Measurements from ENCODE around the gene RPH3AL.
A peak's percentile ranks its signal among the peaks of the same experiment; 100 is the strongest.

RPH3AL gene, protein sequence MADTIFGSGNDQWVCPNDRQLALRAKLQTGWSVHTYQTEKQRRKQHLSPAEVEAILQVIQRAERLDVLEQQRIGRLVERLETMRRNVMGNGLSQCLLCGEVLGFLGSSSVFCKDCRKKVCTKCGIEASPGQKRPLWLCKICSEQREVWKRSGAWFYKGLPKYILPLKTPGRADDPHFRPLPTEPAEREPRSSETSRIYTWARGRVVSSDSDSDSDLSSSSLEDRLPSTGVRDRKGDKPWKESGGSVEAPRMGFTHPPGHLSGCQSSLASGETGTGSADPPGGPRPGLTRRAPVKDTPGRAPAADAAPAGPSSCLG

DNA sequence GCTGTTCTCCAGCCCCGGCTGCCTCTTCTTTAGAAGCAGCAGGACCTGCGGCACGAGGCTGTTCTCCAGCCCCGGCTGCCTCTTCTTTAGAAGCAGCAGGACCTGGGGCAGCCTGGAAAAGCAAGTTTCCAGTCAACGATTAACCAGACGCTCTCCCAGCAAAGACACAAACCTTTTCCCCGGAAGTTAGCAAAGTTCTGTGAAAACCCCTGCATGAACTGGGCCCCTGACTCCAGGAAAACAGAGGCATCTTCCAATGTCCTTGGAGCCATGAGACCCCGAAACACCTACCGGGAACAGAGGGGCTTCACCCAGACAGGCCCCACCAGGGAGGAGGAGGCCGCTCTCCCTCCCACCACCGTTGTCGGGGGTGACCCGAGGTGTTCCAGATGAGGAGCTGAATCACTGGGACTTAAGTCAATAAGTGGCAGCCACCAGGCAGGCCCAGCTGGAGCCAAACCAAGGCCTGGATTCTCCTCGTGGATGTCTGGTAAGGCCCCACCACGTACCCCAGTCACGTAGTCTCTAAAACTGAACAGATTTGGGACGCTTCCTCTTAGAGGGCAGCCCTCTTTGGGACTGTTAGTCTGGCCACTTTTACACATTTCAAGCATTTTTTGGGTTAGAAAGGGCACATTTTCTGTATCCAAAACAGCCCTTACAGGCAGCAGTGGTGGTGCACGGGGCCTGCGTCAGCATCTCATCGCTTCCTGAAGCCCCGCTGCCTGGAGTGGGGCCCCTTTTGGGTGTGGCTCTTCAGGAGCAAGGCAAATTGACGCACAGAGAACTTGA lies at the start of gene RPH3AL:
TSS of gene RPH3AL (minus strand) at position 387 of the 792 bp plus-strand sequence. CDS start 25,264 bp downstream, outside the sequence.
- DNase-seq (ENCODE audit: low read depth): peak; percentile 40

DNA sequence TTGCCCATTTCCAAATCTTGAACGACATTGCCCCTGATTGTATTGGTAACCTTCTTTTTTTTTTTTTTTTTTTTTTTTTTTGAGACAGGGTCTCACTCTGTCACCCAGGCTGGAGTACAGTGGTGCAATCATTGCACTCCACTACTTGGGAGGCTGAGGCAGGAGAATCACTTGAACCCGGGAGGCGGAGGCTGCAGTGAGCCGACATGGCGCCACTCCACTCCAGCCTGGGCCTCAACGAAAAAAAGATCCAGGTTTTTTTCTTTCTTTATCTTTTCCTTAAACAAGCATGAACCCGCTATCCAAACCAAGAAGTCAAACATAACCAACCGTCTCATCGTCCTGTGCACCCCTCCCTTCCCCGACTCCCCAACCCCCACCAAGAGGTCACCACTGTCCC lies 47.6 kb upstream of the RPH3AL start:
- DNase-seq (ENCODE audit: low read depth): no peak

DNA sequence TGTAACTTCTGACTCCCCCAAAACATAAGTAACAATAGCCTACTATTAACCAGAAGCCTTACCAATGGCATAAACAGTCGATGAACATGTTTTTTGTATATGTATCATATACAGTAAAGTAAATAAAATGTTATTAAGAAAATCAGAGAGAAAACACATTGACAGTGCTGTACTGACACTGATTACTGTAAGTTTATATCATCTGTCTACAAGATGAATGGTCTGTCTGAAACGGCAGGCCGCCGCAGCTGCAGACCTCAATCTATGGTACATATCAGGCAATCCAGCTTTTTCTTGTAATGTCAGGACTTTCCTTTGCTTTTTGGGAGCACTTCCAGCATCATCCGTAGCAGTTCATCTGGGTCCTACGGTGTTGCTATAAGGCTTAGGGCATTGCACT lies 44.2 kb upstream of the RPH3AL start:
- no peak for DNase-seq (ENCODE audit: low read depth)

DNA sequence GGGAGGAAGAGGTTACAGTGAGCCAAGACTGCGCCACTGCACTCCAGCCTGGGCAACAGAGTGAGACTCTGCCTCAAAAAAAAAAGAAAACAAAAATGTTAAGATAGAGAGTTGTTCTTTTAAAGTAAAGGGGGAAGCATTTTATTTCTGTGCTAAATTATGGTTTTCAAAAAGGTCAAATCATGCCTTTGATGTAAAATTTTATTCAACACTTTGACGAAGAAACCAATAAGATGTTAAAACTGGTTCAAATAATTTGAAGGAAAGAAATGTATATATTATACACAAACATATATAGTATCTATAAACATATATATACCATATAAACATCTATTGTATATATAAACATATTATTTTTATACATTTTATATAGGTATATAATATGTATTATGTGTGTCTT lies 43.4 kb upstream of the RPH3AL start:
- DNase-seq (ENCODE audit: low read depth): no peak

DNA sequence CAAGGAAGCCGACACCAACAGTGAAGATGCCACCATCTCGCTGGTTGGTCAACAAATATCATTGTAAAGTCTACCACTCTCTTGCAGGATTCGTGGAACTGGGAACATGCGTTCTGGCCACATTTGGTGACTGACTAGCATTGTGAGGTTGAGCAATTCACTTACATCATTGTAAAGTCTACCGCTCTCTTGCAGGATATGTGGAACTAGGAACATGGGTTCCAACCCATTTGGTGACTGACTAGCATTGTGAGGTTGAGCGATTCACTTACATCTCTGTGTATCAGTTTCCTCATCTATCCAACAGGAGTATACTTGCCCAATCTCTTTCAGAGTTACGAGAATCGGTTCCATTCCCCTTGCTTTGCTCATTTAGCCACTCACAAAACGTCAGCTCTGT lies 42.6 kb upstream of the RPH3AL start:
- no peak for DNase-seq (ENCODE audit: low read depth)

DNA sequence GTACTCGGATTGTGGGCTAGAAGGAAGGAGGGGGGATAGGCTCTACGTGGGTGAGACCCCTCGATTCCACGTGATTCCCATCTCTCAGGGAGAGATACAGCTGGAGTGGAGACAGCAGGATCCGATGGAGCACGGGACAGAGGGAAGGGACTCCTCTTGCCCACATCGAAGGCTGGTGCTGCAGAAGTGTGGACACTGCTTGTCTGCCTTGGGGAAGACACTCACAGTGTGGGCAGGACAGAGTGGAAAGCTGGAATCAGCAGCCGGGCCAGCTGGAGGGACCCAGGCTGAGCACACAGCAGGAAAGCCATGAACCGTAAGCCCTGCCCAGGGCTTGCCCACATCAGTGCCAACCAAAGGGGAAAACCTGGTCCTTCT lies 42.1 kb upstream of the RPH3AL start:
- no peak for DNase-seq (ENCODE audit: low read depth)

DNA sequence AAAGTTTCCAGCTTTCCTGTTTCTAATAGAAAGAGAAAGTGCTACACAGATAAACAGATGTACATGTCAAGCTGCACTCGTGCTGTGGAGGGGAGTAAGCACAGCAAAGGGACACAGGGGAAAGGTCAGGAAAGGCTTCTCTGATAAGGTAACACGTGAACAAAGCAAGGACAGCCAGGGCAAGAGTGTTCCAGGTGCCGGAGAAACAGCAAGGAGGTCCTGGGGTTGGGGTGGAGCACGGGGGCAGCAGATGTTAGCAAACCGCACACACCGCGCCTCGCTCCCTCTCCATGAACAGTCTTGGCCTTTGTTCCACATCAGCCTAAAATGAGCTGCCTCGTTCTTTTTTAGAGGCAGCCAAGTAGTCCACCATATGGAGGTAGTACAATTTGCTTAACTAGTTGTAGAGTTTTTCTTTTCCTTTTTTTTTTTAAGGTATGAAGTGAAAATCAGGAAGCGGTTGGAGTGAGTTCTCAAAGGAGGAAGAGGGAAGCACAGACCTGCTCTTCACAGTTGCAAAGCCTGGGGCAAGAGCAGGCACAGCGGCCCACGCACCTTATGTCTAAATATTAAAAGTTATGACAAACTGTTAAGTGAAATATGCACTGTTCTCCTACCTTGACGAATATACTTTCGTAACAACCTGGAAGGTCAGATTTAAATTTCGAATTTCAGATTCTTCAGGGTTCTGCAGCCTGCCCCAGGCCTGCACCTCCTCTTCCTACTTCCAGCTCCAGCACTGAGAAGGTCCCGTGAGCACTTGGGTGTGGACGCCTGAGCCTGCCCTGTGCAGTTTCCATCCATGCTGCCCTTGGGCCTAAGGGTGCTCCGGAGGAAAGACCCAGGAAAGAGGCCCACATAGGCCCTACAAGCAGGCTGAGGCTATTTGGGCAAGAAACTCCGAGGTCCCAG lies 41.5 kb upstream of the RPH3AL start:
- DNase-seq (ENCODE audit: low read depth): no peak

DNA sequence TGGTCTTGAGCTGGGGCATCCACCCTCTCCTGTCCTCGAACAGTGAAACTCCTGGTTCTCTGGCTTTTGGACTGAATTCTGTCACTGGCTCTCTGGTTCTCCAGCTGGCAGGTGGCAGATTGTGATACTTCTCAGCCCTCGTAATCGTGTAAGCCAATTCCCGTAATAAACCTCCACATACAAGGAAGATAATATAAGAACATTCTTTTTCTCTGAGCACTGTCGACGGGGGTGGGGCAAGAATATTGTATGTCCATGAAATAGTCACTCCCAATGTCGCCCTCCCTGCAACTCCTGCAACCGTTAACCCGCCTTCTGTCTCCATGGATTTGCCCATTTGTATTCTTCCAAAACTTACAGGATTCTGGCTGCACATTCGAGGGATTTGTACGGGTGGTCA lies 39.2 kb upstream of the RPH3AL start:
- no peak for DNase-seq (ENCODE audit: low read depth)

DNA sequence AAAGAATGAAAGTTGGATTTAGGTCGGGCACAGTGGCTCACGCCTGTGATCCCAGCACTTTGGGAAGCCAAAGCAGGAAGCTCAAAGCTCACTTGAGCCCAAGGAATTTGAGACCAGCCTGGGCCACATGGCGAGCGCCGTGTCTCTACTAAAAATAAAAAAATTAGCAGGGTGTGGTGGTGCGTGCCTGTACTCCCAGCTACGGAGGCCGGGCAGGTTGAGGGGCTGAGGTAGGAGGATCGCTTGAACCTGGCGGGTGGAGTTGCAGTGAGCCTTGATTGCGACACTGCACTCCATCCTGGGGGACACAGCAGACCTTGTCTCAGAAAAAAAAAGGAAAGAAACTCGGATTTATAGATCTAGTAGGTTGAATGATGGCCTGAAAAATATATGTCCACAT lies 37.4 kb upstream of the RPH3AL start:
- DNase-seq (ENCODE audit: low read depth): no peak

DNA sequence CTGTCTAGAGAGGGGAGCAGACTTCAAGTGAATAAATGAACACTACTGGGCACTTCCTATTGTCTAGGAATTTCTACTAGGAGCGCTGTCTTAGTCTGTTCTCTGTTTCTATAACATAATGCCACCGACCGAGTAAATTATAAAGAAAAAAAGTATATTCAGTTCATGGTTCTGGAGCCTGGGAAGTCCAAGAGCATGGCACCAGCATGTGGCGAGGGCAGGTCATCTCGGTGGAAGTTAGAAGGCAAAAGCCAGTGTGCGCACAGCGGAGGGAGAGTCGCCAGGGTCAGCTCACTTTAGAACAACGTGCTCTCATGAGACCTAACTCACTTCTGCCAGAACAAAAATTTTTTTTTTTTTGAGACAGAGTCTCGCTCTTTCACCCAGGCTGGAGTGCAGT lies 35.5 kb upstream of the RPH3AL start:
- no peak for DNase-seq (ENCODE audit: low read depth)

DNA sequence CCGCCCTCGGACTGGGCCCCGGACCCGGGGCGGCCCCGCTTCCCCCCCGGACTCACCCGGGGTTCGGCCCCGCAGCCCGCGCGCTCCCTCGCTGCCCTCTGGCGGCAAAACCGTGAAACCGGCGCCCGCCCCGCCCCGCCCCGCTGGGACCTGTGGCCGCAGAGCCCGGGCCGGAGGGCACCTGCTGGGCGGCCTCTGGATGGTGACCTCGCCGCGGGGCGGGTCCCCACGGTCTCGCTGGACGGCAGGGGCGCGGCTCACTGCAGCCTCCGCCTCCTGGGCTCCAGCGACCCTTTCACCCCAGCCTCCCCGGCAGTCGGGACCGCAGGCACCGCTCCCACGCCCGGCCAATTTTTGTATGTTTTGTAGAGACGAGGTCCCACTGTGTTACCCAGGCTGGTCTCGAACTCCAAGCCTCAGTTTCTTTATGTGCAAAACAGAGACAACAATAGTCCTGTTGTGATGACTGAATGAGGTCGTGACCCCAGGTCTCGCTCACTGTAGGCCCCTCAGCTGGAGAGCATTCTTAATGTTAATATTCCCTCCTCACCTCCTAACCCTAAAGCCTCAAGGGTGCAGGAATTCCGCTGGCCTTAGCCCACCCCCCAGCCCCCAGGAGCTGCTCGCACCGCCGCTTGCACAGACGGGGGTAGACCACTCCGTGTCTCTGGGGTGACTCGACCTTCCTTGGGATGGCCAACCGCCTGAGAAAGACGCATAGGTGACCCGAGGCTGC lies 33.7 kb upstream of the RPH3AL start:
- peak; percentile 51 for DNase-seq (ENCODE audit: low read depth)

DNA sequence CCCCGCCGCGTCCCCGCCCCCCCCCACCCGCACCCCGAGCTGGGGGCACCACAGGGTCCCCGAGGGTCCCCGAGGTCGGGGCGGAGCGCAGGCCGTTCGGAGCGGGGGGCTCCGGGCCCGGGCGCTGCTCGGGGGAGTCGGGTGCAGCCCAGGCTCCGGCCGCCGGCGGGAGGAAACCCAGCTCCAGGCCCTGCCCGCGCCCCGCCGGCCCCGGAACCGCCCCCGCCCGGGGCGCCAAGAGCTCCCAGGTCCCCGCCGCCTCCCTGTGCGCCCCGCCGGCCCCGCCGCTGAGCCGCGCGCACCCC lies 33.2 kb upstream of the RPH3AL start:
- DNase-seq (ENCODE audit: low read depth): no peak

DNA sequence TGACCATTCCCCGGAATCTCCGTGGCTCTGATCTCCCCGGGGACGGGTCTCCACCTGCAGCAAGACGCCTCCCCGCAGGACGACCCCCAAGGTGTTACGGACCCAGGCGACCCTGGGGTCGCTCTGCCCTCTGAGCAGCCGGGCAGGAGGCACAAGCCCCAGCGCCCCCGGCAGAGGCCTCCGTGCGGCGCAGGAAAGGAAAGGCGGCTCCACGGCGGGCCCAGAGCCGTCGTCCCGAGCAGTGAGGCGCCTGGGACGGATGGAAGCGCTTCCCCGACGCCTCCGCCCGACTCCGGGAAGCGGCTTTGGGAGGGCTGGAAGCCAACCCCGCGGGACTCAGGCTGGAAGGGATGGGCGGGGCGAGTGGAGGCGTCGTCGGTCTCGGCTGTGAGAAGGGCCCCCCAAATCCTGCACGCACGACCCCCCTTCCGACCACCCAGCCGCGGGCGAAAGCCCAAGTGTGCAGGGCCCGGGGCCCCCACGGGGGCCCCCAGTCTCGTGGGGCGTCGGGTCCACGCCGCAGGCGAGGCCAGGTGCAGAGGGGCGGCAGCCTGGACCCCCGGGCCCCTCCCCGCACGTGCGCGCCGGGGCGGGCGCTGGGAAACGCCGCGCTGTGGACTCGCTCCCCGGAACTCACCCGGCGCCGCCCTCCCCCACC lies 32.7 kb upstream of the RPH3AL start:
- peak; percentile 47 for DNase-seq (ENCODE audit: low read depth)

DNA sequence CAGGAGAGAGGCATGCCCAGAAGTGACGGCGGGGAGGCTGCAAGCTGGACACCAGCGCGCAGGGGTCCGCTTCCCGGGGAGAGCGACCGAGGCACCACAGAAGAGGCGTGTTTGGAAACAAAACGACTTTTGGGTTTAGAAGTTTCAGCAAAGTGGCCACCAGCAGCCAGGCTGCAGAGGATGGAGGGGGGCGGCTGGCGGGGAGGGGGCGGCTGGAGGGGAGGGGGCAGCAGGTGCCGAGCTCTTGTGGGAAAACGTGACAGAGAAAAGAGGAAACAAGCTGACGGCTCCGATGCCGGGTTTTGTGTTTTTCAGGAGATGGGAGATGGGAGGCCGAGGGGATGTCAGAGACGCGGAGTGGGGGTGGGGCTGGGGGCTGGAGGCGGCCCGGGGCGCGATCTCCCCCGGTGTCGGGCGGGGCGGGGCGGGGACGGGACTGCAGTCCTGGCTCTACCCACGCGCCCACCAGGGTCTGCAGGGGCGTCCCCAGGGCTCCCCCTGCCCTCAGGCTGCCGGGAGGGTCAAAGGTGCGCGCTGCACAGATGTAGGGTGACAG lies 32.1 kb upstream of the RPH3AL start:
- DNase-seq (ENCODE audit: low read depth): no peak

DNA sequence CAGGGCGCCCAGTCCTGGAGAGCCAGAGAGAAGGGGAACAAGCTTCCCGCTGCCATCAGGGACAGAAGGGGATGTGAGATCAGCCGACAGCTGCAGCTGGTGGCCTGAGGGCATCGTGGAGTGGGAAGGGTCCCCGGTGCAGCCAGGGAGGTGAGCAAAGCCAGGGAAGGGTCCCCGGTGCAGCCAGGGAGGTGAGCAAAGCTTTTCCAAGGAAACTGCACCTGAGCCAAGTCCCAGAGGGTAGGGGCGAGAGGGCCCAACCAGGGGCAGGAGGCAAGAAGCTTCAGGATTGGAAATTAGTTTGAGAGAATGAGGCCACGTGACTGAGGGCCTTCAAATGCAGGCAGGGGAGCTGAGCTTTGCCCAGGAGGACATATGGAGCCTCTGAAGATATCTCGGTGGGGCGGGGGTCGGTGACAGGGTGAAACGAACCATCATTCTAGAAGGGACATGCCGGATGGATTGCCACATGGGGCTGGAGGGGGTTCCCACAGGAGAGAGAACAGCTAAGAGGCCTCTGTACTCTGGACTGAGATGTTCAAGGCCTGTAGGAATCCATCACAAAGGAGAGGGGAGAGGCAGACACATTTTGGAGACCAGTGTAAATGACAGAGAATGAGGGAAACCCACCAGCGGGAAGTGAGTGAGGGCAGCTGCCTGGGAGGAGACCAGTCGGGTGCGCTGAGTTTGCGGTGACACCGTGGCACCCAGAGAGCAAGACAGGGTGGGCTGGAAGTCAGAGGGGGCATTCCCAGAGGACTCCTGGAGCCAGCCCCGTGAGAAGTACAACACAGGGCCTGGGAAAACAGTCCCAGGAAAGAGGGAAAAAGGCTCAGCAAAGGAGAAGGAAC lies 31.4 kb upstream of the RPH3AL start:
- DNase-seq (ENCODE audit: low read depth): no peak

DNA sequence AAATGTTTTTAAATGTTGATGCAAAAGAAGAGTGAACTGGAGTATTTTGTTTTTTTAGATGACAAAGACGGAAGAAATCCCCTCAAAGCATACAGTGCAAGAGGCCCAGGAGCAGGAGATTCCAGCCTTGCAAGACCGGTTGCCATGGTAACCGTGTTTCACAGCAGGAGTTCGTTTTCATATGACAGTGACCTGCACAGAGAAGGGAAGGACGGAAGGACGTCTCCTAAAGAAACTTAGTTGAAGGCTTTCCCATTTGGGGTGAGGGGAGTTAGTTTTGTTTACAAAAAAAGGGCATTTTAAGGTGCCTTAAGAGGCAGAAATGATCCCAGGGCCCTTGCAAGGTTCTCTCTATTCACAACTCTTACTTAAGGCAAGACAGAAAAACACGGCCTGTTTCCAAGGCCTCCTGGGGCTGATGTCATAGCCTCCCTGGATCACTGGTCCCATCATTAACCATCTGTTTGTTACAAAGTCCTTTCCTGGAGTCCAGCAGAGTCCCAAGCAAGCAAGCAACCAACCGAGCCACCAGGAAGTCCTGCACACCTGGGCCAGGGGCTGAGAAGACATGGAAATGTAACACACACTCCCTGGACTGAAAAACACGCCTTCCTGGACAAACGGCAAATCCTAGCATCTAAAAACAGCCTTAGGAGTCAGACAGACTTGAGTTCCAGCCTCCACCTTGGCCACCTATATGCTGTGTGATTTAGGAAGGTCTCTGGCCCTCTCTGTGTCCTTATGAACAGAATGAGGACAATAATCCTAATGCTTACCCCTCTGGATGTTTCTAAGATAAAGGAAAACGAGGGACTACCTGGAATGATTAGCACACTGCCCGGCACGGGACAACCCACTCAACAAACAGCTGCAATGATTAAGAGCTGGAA lies 30.3 kb upstream of the RPH3AL start:
- peak; percentile 89 for DNase-seq (ENCODE audit: low read depth)

DNA sequence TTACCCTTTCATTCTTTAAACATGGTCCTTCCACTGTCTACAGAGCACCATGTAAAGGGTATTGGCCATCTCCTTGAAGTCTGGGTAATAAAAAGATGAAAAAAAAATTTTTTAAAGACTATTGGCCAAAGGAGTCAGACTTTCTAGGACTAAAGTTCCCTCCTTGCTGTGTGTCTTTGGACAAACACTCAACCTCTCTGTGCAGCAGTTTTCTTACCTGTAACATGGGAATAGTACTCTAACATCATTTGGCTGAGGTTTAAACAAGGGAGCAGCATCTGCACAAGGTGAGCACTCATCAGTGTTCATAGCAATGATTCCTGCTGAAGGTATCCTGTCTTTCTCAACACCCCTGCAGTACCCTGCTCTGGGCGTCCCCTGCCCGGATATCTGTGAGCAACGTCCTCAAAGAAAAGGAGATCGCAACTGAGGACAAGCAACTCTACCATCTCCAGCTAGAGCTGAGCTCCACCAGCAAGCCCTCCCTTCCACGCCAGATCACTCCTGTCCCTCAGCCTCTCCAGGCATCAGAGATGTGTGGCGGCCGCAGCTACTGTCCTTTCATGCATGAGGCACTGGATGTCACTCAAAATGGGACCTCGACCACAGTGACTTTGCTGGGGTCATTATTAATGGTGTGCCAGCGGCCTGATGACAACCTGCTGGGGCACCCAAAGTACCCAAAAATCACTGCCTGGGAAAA lies 29.5 kb upstream of the RPH3AL start:
- DNase-seq (ENCODE audit: low read depth): no peak

DNA sequence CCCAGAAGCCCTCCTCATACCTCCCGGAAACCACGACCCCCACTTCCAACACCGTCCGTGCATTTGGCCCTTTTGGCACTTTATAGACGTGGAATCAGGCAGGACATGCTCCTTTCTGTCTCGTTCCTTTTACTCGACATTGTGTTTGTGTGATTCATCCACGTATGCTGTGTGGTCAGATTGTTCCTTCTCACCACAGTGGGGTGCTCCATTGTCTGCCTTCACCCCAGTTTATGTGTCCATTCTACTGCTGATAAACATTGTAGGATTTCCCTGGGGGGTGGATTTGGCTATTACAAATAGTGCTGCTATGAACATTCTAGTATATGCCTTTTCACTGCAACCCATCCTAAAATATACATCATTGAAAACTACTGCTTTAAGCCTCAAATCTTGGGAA lies 28.9 kb upstream of the RPH3AL start:
- peak; percentile 5 for DNase-seq (ENCODE audit: low read depth)

Measured in EH (cell line).